Trophoblast cell (in vitro differentiated cells and primary cell): Measurements from ENCODE around the gene SMOC1.

Source experiments
- DNase-seq, 2 donors: peaks; one replicate each; pipeline ENCODE4 v3.0.0-alpha.2; 2016
- H2AFZ ChIP-seq: 2 replicates; pipeline ENCODE4 v1.6.1; 2013; ENCODE audit warnings: low read length, moderate library complexity, mild to moderate bottlenecking; ENCODE audit not compliant: insufficient read depth, poor library complexity
- H2AK5ac ChIP-seq: 2 replicates; pipeline ENCODE4 v1.6.1; 2013; ENCODE audit warnings: mild to moderate bottlenecking, low read length
- H2BK120ac ChIP-seq: 2 replicates; pipeline ENCODE4 v1.6.1; 2013; ENCODE audit warnings: low read length, mild to moderate bottlenecking, moderate library complexity; ENCODE audit not compliant: insufficient read depth, poor library complexity
- H2BK12ac ChIP-seq: 2 replicates; pipeline ENCODE4 v1.6.1; 2013; ENCODE audit warnings: mild to moderate bottlenecking, low read length, moderate library complexity
- H2BK5ac ChIP-seq: 2 replicates; pipeline ENCODE4 v1.6.1; 2013; ENCODE audit warnings: low read length, low read depth, moderate library complexity, mild to moderate bottlenecking; ENCODE audit not compliant: poor library complexity
- H3K14ac ChIP-seq: 2 replicates; pipeline ENCODE4 v1.6.1; 2013; ENCODE audit warnings: mild to moderate bottlenecking, low read length
- H3K18ac ChIP-seq: 2 replicates; pipeline ENCODE4 v1.6.1; 2013; ENCODE audit warnings: mild to moderate bottlenecking, low read length
- H3K23ac ChIP-seq: 2 replicates; pipeline ENCODE4 v1.6.1; 2013; ENCODE audit warnings: low read length
- H3K27ac ChIP-seq: 2 replicates; pipeline ENCODE4 v1.5.1; 2013; ENCODE audit warnings: low read depth, mild to moderate bottlenecking, inconsistent platforms, low read length, moderate library complexity
- H3K27me3 ChIP-seq: 2 replicates; pipeline ENCODE4 v1.6.1; 2013; ENCODE audit warnings: inconsistent platforms, mild to moderate bottlenecking, low read length, moderate library complexity; ENCODE audit not compliant: insufficient read depth
- H3K36me3 ChIP-seq, 2 experiments: 1 replicate in 1 of 2; 2 replicates in 1 of 2; pipeline ENCODE4 v1.6.1; 2013; ENCODE audit warnings: low read length in 2 of 2, mild to moderate bottlenecking in 2 of 2, moderate library complexity in 1 of 2; ENCODE audit not compliant: insufficient read depth in 2 of 2, control insufficient read depth in 1 of 2
- H3K4ac ChIP-seq: 2 replicates; pipeline ENCODE4 v1.6.1; 2013; ENCODE audit warnings: low read depth, mild to moderate bottlenecking, low read length, moderate library complexity
- H3K4me1 ChIP-seq, 2 experiments: 1 replicate in 1 of 2; 2 replicates in 1 of 2; pipeline ENCODE4 v1.6.1; 2013; ENCODE audit warnings: low read length in 2 of 2, mild to moderate bottlenecking in 2 of 2, moderate library complexity in 1 of 2; ENCODE audit not compliant: insufficient read depth in 2 of 2, control insufficient read depth in 1 of 2
- H3K4me2 ChIP-seq: 2 replicates; pipeline ENCODE4 v1.6.1; 2013; ENCODE audit warnings: inconsistent platforms, mild to moderate bottlenecking, low read length, moderate library complexity
- H3K4me3 ChIP-seq: 2 replicates; pipeline ENCODE4 v1.5.1; 2013; ENCODE audit warnings: mild to moderate bottlenecking, low read depth, low read length, inconsistent platforms
- H3K79me1 ChIP-seq: one replicate; pipeline ENCODE4 v1.6.1; 2013; ENCODE audit warnings: low read length
- H3K79me2 ChIP-seq: 2 replicates; pipeline ENCODE4 v1.6.1; 2013; ENCODE audit warnings: low read length, mild to moderate bottlenecking; ENCODE audit not compliant: control insufficient read depth, insufficient read depth, poor library complexity
- H3K9ac ChIP-seq: 2 replicates; pipeline ENCODE4 v1.6.1; 2013; ENCODE audit warnings: mild to moderate bottlenecking, low read length
- H3K9me3 ChIP-seq: 2 replicates; pipeline ENCODE4 v1.6.1; 2013; ENCODE audit warnings: low read depth, mild to moderate bottlenecking, control low read depth, inconsistent platforms, low read length; ENCODE audit not compliant: insufficient read depth
- H4K12ac ChIP-seq: 2 replicates; pipeline ENCODE4 v1.6.1; 2013; ENCODE audit warnings: low read depth, mild to moderate bottlenecking, low read length, moderate library complexity
- H4K8ac ChIP-seq: 2 replicates; pipeline ENCODE4 v1.6.1; 2013; ENCODE audit warnings: low read depth, mild to moderate bottlenecking, low read length, moderate library complexity
- H4K91ac ChIP-seq: one replicate; pipeline ENCODE4 v1.6.1; 2013; ENCODE audit warnings: low read depth, mild to moderate bottlenecking, low read length, moderate library complexity
- WGBS: extraction: QIAGEN DNeasy Blood & Tissue Kit; methylation state at CpG from one replicate; pipeline ENCODE4 v1.1.7; 2013; ENCODE audit warnings: missing lambda C conversion rate; ENCODE audit not compliant: insufficient read length, insufficient coverage; ENCODE audit errors: extremely low coverage; 5-methylcytosine and 5-hydroxymethylcytosine counted together

Gene SMOC1

GRCh38 chr14:70034257-70034656 lies 155.0 kb downstream of the SMOC1 start:
- Histone ChIP-seq H3K9ac (no peak overlapping the region), H3K9me3 (no peaks in the 10 kb centered on the region)
- no CpG with 5 or more reads among the region's 3 CpGs for WGBS

GRCh38 chr14:70036665-70037064 lies 157.4 kb downstream of the SMOC1 start:
- Histone ChIP-seq H3K79me2 (no peaks in the 10 kb centered on the region), H3K36me3 (no peaks in the 10 kb centered on the region), H3K23ac (no peak overlapping the region), H2BK12ac (no peak overlapping the region), H4K91ac (no peak overlapping the region), H3K4ac (no peak overlapping the region), H3K4me3 (no peak overlapping the region), H3K9me3 (no peaks in the 10 kb centered on the region), H3K79me1 (no peaks in the 10 kb centered on the region), H3K14ac (no peak overlapping the region), H3K4me1 (peaks cover 5 to 6% of the 10 kb centered on the region in 2 experiments), H3K4me2 (no peak overlapping the region), H3K9ac (no peak overlapping the region), H2AK5ac (no peak overlapping the region), H2AFZ (no peak overlapping the region), H2BK5ac (no peak overlapping the region), H2BK120ac (no peak overlapping the region), H4K12ac (no peak overlapping the region), H4K8ac (no peak overlapping the region), H3K27me3 (no peaks in the 10 kb centered on the region), H3K27ac (no peak overlapping the region), H3K18ac (no peak overlapping the region)
- DNase-seq, result no peak
- no CpG with 5 or more reads among the region's 1 CpG for WGBS

More at GRCh38 chr14:70034257-70034656, 155.0 kb downstream of the SMOC1 start:
- Histone ChIP-seq H4K12ac (no peak overlapping the region), H3K4ac (no peak overlapping the region), H3K18ac (no peak overlapping the region), H2BK120ac (no peak overlapping the region), H2AK5ac (no peak overlapping the region), H2BK5ac (no peak overlapping the region), H4K91ac (no peak overlapping the region), H2BK12ac (no peak overlapping the region), H3K36me3 (no peaks in the 10 kb centered on the region), H3K4me2 (no peak overlapping the region), H3K27ac (no peak overlapping the region), H4K8ac (no peak overlapping the region), H3K79me2 (no peaks in the 10 kb centered on the region), H3K27me3 (no peaks in the 10 kb centered on the region), H3K23ac (no peak overlapping the region), H3K4me1 (peaks cover 5 to 6% of the 10 kb centered on the region in 2 experiments), H2AFZ (no peak overlapping the region), H3K14ac (no peak overlapping the region), H3K79me1 (no peaks in the 10 kb centered on the region), H3K4me3 (no peak overlapping the region)
- DNase-seq, result no peak

- Histone ChIP-seq H2BK120ac (no peak overlapping the region), H4K12ac (no peak overlapping the region), H3K14ac (no peak overlapping the region), H2BK5ac (no peak overlapping the region), H4K8ac (no peak overlapping the region), H3K4me1 (no peaks in the 10 kb centered on the region), H2BK12ac (no peak overlapping the region), H3K36me3 (no peaks in the 10 kb centered on the region), H2AK5ac (no peak overlapping the region), H2AFZ (no peak overlapping the region), H4K91ac (no peak overlapping the region), H3K4me2 (no peak overlapping the region), H3K23ac (no peak overlapping the region), H3K18ac (no peak overlapping the region), H3K27me3 (no peaks in the 10 kb centered on the region), H3K4ac (no peak overlapping the region), H3K79me2 (no peaks in the 10 kb centered on the region), H3K9ac (no peak overlapping the region), H3K27ac (no peak overlapping the region), H3K4me3 (no peak overlapping the region), H3K79me1 (no peaks in the 10 kb centered on the region), H3K9me3 (no peaks in the 10 kb centered on the region)
- no CpG with 5 or more reads among the region's 2 CpGs for WGBS
- no peak for DNase-seq
These were observed 163.8 kb downstream of the SMOC1 start for GRCh38 chr14:70043001-70043400.

- H3K4me1 ChIP-seq, result no peaks in the 10 kb centered on the region
- H2BK12ac ChIP-seq, result no peak overlapping the region
- no peak overlapping the region for H3K4me3 ChIP-seq
- no peak overlapping the region for H3K23ac ChIP-seq
- no peak overlapping the region for H2AFZ ChIP-seq
- no CpG with 5 or more reads among the region's 4 CpGs for WGBS
- no peak overlapping the region for H4K91ac ChIP-seq
- no peak overlapping the region for H4K12ac ChIP-seq
- H3K27ac ChIP-seq, result no peak overlapping the region
- no peaks in the 10 kb centered on the region for H3K27me3 ChIP-seq
- H3K18ac ChIP-seq, result no peak overlapping the region
- no peak overlapping the region for H3K9ac ChIP-seq
- H2BK120ac ChIP-seq, result no peak overlapping the region
- no peak overlapping the region for H2AK5ac ChIP-seq
- no peak overlapping the region for H3K14ac ChIP-seq
- no peak overlapping the region for H2BK5ac ChIP-seq
- no peaks in the 10 kb centered on the region for H3K36me3 ChIP-seq
- no peaks in the 10 kb centered on the region for H3K79me1 ChIP-seq
- H3K4me2 ChIP-seq, result no peak overlapping the region
- H3K4ac ChIP-seq, result no peak overlapping the region
- no peak for DNase-seq
- H4K8ac ChIP-seq, result no peak overlapping the region
- no peaks in the 10 kb centered on the region for H3K79me2 ChIP-seq
- peaks cover 1% of the 10 kb centered on the region for H3K9me3 ChIP-seq
These were observed 166.1 kb downstream of the SMOC1 start for GRCh38 chr14:70045310-70045709.
